ENCODE results near the gene TMEM204.

GRCh38 chr16:1525871-1526607 lies 7.4 kb upstream of the TMEM204 start:
- TF ChIP-seq CTCF (conservative IDR thresholded peaks at IDR 0.05 in 1 of 2, IDR thresholded peaks at IDR 0.05 in 1 of 2; ENCODE audit: low read depth in 1 of 2, low read length in 2 of 2), result no peak
- TF ChIP-seq EZH2 (IDR thresholded peaks at IDR 0.05; ENCODE audit: low read length, missing control alignments), result no peak

Data from fibroblast of lung (primary cell).